Measurements from ENCODE around the gene TBC1D24.

Gene TBC1D24

GRCh38 chr16:2517954-2518605 is 43.2 kb downstream of the TBC1D24 start:
- no peak for DNase-seq (ENCODE audit: low spot score)

- no peak for DNase-seq (ENCODE audit: low spot score)
Observed at GRCh38 chr16:2518823-2519710, 44.1 kb downstream of the TBC1D24 start.

- DNase-seq (ENCODE audit: low spot score) = no peak
Observed at GRCh38 chr16:2519711-2520080, 44.8 kb downstream of the TBC1D24 start.

GRCh38 chr16:2520097-2520783 is 45.3 kb downstream of the TBC1D24 start, which contains the start of gene AMDHD2:
Gene AMDHD2 (plus strand): TSS chr16:2520371. CDS start chr16:2520459, 88 bp downstream.
- DNase-seq (ENCODE audit: low spot score) = peak; percentile 78

- no peak for DNase-seq (ENCODE audit: low spot score)
Observed at GRCh38 chr16:2520784-2521531, 46.0 kb downstream of the TBC1D24 start.

- DNase-seq (ENCODE audit: low spot score) = no peak
Observed at GRCh38 chr16:2523801-2524231, 48.9 kb downstream of the TBC1D24 start.

- no peak for DNase-seq (ENCODE audit: low spot score)
Observed at GRCh38 chr16:2524339-2524938, 49.5 kb downstream of the TBC1D24 start.

GRCh38 chr16:2526135-2526534 is 51.2 kb downstream of the TBC1D24 start:
- no peak for DNase-seq (ENCODE audit: low spot score)

GRCh38 chr16:2527071-2527783 is 52.3 kb downstream of the TBC1D24 start:
- DNase-seq (ENCODE audit: low spot score) = no peak

- DNase-seq (ENCODE audit: low spot score) = no peak
Observed at GRCh38 chr16:2527784-2528100, 52.8 kb downstream of the TBC1D24 start.

GRCh38 chr16:2528161-2529060 is 53.5 kb downstream of the TBC1D24 start:
- no peak for DNase-seq (ENCODE audit: low spot score)

GRCh38 chr16:2529061-2529931 is 54.4 kb downstream of the TBC1D24 start:
- no peak for DNase-seq (ENCODE audit: low spot score)

GRCh38 chr16:2529961-2530628 is 55.2 kb downstream of the TBC1D24 start:
- DNase-seq (ENCODE audit: low spot score) = no peak

GRCh38 chr16:2530629-2531318 is 55.8 kb downstream of the TBC1D24 start:
- no peak for DNase-seq (ENCODE audit: low spot score)

- DNase-seq (ENCODE audit: low spot score) = peak; percentile 29
Observed at GRCh38 chr16:2531371-2531695, 56.4 kb downstream of the TBC1D24 start, which contains the start of gene CEMP1. Gene CEMP1 (minus strand): TSS chr16:2531408. CDS start chr16:2531073, 335 bp downstream.

- DNase-seq (ENCODE audit: low spot score) = peak; percentile 97
Observed at GRCh38 chr16:2531696-2532493, 57.0 kb downstream of the TBC1D24 start.
